GM21717 (cell line): Measurements from ENCODE around the gene TRIP13.

Experiments
- ATAC-seq: cut with Tn5 transposase; IDR thresholded peaks from one replicate; pipeline ENCODE4 v1.9.1; 2021; ENCODE audit warnings: mild to moderate bottlenecking, moderate library complexity; ENCODE audit not compliant: unreplicated experiment

The TRIP13 gene

GRCh38 chr5:963673-964531 is 71.2 kb downstream of the TRIP13 start:
- ATAC-seq = no peak

GRCh38 chr5:964821-965220 is 72.1 kb downstream of the TRIP13 start:
- no peak for ATAC-seq

GRCh38 chr5:965604-966344 is 73.1 kb downstream of the TRIP13 start:
- ATAC-seq = no peak

- ATAC-seq = no peak
Measured at GRCh38 chr5:966345-966710, 73.6 kb downstream of the TRIP13 start.

- no peak for ATAC-seq
Measured at GRCh38 chr5:966941-967340, 74.3 kb downstream of the TRIP13 start.
